CD4-positive, alpha-beta T cell treated with Interleukin-2 at 100 ng/mL for 4 hours (primary cell): Measurements from ENCODE around the gene PDHB.

Source experiments
- DNase-seq: peaks from one replicate; pipeline ENCODE4 v3.0.0-alpha.2; 2020; ENCODE audit warnings: low spot score

PDHB gene

DNA sequence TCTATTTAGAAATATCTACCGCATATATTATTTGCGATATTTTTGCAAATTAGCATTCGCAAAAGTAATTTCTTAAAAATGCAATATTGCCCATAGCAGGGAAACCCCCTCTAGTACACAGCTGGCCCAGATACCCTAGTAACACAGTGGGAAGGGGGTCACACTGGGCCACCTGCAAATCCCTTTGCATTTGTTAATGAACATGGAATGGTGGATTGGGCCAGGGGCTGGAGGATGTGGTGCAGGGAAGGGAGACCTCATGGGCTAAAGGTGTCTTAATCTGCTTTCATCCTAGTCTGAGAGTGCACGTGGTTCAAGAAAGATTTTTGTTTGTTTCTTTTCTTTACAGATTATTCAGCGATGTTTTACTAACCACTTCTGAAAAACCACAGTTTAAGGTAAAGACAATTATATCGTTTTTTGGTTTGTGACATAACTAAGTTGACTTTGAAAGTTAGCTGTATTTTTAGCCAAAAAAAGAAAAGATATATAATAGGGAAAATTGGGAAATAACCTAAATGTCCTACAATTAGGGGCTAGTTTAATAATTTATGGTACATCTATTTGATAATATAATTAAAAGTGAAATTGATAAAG lies 30.0 kb downstream of the PDHB start:
- no peak for DNase-seq

DNA sequence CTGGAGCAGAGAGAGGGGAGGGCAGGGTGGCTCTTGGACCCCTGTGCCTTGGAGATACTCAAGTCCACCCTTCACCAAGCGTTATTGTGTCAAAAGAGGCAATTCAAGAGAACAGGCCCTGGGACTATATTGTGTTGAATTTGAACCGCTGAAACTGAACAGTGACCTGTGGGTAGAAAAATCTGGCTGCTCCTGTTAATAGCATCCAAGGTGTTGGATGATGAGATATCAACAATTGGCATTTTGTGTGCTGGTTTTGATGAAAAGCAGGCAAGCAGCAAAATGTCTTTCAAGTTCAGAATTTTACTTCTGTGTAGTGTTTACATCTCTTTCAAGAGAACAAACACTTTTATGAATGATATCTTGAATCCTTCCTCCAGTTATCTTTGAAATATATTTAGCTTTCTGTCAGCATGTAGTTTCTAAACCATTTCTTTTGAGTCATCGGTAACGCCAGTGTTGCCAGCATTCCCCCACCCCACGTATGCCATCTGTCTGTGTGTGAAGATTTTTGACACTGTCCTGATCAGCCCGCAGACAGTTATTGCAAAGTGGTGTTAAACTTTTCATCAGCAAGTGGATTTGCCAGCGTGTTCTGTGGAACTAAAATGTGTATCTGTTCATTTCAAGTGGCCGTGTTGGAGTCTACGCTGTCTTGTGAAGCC lies 34.8 kb downstream of the PDHB start:
- no peak for DNase-seq

DNA sequence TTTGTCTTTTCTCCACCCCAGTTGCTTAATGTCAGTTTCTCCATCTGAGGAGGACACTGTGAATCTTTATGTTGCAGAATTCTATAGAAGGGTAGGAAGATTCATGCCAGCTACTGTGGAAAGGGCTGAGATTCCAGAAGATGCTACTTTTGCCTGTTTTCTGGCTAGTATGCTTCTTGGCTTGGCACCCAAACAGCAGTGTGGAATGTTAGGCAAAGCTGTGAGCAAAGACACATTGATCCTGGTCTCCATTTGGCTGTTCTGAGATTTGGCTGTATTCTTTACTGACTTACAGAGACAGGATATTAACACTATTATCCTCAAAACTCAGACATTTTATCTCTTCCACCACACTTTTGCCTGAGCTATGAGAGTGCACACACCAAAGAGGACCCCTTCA lies 39.3 kb downstream of the PDHB start:
- DNase-seq = no peak

DNA sequence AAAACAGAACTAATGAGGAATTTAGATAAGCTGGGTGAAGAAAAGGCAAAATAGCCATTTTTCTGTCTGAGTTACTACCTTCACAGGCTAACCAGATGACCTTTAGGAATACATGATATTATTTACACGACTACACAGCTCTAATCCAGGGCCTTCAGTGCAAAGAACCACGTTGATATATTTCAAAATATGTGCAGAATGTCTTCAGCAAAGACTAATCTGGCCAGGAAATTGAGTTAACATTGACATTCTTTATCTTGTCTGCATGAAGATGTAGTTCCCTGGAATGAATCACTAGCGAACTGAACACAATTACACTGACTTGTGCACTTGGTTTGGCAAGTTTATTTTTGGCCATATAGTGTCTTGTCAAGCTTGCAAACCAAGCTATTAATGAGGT lies 41.5 kb downstream of the PDHB start:
- no peak for DNase-seq

DNA sequence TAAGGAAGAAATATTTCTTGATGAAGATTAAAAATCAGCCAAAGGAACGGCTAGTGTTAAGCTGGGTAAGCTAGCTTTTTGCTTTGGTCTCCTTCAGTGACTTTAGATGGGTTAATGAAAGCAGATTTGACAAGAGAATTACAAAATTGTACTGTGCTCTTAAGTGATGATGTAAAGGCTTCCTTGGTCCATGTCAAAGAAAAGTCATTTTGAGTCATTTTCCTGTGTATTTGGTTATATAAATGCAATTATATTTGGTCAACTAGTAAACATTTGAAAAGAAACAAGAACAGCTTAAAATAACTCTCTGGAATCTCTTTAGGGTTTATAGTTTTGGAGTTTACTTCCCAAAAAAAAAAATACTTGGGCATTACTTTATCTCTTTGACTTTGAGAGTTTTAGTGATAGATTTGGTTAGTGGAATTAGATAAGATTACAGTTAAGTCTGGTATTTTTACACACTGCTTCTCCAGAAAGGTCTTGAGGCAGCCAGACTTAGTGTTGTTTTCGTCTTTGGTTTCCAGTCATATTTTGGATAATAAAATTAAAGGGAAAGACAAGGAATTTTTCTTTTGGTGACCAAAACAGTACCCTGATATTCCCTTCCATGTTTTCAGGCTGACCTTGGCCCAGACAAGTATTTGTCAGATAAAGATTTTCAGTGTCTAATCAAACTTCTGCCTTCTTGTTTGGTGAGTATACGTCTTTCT lies 42.3 kb downstream of the PDHB start:
- no peak for DNase-seq

DNA sequence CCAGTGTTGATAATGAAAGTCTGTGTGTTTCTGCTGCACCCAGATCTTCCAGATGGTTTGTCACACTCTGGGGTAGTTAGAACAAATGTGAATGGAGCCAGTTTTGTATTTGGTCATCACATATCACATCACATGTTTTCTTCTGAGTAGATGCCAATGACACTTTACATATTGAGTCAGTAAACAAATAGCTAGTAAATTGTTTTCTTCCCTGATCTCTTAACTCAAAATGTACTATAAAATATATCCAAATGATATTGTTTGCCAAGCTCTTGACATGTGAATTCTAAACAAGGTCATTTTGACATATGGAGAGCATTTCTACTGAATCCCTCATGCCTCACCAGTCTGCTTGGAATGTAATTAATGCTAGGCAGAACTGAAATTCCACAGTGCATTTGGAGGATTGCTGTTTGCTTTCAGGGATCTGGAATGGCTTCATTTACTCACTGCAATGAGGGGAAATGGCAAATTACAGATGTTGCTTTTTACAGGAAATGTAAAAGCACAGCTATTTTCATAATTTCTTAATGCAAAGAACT lies 45.0 kb downstream of the PDHB start:
- no peak for DNase-seq

DNA sequence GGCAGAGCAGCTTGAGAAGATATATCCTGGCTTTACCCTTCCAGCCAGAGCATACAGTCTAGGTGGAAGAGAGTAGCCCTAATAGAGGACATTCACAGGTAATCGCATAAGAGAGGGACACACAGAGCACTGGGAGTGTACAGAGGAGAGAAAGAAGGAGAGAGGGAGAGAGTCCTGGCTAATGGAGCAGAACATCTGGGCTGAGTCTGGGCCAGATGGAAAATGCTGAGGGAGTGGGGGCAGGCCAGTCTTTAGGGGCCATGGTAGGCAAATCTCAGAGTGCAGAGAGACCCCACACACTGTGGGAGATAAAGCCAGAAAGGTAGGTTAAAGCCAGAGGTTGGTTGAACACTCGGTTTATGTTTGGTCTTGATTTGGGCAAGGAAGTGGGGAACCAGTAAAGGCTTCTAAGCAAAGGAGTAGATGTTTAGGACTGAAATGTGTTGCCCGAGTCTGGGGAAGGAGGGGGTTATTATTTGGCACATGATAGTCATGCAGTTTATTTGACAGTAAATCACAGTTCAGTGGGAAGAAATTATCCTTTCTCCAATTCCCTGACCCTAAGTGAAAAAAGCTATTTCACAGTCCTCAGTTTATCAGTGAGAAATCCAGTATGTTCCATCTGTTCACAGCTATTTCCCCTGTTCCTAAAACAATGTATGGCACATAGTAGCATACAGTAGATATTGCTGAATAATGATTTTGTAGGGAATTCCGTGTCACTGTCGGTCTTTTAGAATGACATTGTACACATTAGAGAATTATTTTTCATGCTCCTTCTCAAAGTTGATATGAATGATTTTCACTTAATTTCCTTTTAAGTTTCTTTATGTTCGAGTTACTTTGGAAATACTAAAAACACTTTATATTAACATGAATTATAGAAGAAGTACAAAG lies 45.7 kb downstream of the PDHB start:
- no peak for DNase-seq

DNA sequence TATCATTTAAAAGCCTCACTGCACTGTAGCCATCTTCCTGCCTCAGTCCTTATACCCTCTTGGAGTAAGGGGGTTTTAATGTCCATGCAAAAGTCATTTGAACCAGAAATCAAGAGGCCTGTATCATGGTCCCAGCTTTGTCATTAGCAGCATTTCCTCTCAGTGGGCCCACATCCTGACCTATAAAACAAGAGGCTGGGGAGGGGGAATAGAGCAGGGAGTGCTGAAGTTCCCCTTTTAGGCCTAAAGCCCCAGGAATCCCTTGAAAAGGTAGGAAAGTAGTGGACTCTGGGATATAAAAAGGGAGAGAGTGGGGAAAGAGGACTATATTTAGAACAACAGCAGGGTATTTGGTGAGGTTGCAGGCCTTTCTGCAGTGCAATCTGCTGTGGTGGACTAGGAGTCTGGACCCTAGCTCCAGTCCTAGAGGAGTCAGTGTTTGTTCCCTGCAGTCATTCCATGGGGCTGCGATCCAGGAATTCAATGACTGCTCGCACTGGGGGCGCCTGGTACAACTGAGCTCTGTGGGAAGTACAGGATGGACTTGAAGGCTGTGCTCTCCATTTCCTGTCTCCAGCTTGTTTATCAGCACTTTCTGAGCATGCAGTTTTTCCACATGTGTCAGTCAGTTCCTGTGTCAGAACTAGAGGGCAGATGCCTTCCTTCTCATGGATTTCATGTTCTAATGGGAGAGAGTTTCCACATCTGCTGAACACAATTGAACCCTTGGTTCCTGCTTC lies 46.8 kb downstream of the PDHB start:
- DNase-seq = no peak

DNA sequence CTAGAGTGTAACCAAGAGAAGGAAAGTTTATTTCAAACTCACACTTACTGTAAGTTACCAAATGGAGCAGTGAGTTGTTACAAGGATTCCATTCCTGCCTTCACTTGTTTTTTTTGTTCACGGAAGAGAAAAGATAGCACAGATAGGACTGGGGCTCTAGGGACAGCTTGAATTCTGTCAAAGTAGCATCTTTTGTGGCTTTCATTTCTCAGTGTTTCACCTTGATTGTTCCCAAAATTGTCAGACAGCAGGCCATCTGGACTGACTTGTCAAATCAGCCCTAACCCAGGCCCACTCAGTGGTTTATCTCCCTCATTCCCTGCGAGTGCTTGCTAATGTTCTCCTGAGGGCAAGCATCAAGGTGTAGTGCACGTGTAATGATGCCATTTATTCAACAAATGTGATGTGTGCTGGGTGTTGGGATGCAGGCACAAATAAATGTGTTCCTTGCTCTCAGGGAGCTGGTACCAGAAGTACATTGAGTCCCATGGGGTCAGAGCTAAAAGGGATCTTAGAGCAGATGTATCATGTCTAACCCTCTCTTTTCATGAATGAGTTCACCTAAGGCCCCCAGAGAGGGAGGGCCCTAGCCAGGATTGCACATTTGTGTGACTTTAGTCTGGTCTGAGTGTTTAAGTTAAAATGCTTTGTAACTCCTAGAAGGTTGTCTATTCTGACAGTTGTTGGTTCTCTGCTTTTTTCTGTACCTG lies 49.1 kb downstream of the PDHB start:
- DNase-seq = no peak

DNA sequence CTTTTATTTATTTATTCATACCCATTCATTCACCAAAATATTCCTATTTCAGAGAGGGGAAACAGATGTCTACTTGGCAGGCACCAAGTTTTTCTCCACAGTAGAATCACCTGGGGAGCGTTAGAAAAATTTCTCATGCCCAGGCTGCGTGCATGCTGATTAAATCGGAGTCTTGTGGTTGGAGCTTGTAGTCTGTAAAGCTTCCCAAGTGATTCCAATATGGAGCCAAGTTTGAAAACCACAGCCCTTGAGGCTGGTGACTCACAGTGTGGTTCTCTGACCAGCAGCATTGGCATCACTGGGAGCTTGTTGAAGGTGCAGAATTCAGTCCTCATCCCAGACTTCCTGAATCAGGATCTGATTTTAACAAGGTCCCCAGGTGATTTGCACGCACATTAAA lies 49.7 kb downstream of the PDHB start:
- no peak for DNase-seq

DNA sequence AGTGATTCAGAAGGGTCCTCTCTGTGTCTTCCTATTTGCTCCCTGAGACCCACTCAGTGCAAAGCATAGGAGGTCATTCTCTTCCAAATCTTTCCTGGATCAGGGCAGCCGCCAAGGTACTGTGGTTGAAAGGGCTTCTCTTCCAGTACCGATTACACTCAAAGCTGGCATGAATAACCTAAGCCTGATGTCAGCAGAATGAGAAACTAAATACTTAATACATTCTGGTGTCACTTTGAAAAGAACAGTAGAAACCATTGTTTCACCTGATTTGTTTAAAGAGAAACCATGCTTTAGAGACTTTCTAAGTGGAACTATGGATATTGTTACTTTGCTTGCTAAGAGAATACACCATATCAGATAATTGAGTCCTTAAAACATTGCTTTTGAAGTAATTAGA lies 50.2 kb downstream of the PDHB start:
- no peak for DNase-seq

DNA sequence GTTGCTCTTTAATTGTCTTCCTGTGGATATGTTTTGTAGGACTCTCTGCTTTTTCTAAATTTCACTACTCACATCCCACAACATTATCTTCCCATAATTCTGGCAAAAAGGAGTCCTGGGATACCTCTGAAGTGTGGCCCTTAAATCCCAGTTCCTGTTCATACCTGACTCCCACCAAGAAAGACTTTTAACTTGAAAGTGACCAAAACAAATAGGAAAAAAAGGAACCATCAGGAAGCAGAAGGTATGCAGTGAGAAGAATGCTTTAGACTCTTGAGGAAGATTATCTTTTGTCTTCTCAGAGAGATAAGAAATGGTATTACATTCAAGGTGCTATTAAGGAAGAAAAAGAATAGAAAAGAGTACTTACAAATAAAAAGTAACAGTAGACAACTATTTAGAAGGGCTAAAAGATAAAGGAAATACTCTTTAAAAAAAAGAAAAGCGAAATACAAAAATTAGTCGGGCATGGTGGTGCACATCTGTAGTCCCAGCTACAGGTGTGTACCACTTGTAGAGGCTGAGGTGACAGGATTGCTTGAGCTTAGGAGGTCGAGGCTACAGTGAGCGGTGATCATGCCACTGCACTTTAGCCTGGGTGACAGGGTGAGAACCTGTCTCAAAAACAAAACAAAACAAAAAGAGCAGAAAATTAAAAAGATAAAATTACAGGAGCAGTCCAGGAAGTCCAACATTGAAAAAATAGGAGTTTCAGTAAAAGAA lies 54.1 kb downstream of the PDHB start:
- no peak for DNase-seq

DNA sequence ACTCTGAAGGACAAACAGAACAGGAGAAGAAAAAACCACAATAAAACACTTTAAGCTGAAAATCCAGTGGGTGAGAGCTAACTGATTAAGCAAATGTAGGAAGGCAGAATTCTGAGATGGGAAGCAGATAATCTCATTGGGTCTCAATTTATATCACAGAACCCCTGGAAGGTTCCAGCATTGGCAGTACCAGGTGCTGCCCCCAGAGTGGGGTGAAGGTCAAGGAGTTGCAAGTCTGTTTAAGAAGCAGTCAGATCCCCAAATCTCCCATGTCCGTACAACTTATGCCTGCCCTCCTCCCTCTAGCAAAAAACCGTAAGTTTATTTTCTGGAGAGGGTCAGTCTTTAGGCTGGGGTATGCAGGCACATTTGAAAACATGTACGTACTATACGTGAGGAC lies 55.9 kb downstream of the PDHB start:
- DNase-seq = no peak
